ENCODE data around the gene PRXL2B.

Gene PRXL2B

DNA sequence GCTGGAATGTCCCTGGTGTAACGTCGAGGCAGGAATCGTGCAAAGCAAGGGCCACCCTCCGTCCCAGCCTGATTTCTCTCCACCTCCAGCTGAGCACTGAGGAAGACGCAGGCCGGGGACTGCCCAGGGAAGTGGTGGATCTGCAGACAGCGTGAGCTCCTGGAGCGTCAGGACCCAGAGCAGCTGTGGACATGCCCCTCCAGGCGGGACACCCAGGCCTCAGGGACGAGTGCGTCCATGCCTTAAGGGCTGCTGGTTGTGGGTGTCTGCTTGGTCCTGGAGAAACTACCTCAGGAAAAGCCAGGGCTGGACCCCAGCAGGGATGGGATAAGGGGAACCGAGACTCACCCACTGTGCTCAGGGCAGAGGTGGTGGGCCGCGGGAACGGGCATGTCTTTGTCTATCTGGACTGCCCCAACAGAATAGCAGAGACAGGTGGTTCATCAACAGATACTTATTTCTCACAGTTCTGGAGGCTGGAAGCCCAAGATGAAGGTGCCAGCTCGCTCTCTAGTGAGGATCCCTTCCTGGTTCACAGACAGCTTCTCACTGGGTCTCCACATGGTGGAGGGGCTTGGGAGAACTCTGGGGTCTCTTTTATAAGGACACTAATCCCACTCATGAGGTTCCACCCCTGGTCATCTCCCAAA, 52.0 kb downstream of the PRXL2B start:
- no peak for TF ChIP-seq POLR2A (IDR thresholded peaks at IDR 0.05; ENCODE audit: low read length)
- TF ChIP-seq GATA1 (IDR thresholded peaks at IDR 0.05; ENCODE audit: low read depth, low read length) = no peak
- no peak for DNase-seq

DNA sequence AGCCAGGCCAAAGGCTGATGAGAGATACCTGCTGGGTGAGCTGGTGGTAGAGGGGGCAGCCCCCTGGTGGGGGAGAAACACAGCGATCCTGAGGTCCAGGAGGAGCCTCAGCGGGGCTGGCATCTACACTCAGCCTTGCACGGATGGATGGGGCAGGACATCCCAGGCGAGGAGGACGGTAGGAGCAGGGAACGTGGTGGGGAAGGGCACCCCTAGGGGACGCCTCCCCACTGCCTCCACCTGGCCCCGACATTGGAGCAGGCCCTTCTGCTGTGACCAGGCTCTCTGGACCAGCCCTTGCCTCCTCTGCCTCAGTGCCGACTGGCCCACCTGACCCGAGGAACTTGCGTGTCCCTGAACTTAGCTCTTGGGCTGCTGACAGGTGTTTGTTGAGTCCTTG, 52.6 kb downstream of the PRXL2B start:
- DNase-seq = no peak
- no peak for TF ChIP-seq POLR2A (IDR thresholded peaks at IDR 0.05; ENCODE audit: low read length)
- TF ChIP-seq GATA1 (IDR thresholded peaks at IDR 0.05; ENCODE audit: low read depth, low read length) = no peak

- no peak for DNase-seq
- TF ChIP-seq GATA1 (IDR thresholded peaks at IDR 0.05; ENCODE audit: low read depth, low read length) (no peak), POLR2A (IDR thresholded peaks at IDR 0.05; ENCODE audit: low read length) (no peak)
Observed at GRCh38 chr1:2639607-2640521, 53.3 kb downstream of the PRXL2B start.

- TF ChIP-seq POLR2A (IDR thresholded peaks at IDR 0.05; ENCODE audit: low read length) (no peak), GATA1 (IDR thresholded peaks at IDR 0.05; ENCODE audit: low read depth, low read length) (no peak)
- no peak for DNase-seq
Observed at GRCh38 chr1:2640626-2641025, 54.0 kb downstream of the PRXL2B start.
